Thyroid gland (tissue), 4 donors: ENCODE data around the gene CLIC1. TPM values are rescaled to one million over a fixed set of nuclear protein-coding genes. Genes with fewer than 3 reads are reported as not detected.
A peak's percentile ranks its signal among the peaks of the same experiment; 100 is the strongest.

Experiments
- DNase-seq, 2 donors: peaks; one replicate each; pipeline ENCODE4 v3.0.0-alpha.2; 2019
- H3K27ac ChIP-seq, 3 donors: fragments of 200-600 bp; sonication (generic); 1 replicate in 2 of 3; 2 replicates in 1 of 3; pipeline ENCODE4 v1.5.1; 2016 to 2019; ENCODE audit warnings: mild to moderate bottlenecking in 1 of 3, moderate library complexity in 1 of 3
- H3K27me3 ChIP-seq: fragments of 200-600 bp; sonication (generic); one replicate; pipeline ENCODE4 v1.5.1; 2019
- H3K36me3 ChIP-seq, 2 donors: fragments of 200-600 bp; sonication (generic); one replicate each; pipeline ENCODE4 v1.5.1; 2016 to 2019
- H3K4me1 ChIP-seq, 2 donors: fragments of 200-600 bp; sonication (generic); one replicate each; pipeline ENCODE4 v1.5.1; 2017 to 2019
- H3K4me3 ChIP-seq, 3 donors: fragments of 200-600 bp; sonication (generic); replicated peaks in 1 of 3; 1 replicate in 2 of 3; 2 replicates in 1 of 3; pipeline ENCODE4 v1.5.1; 2016; ENCODE audit warnings: mild to moderate bottlenecking in 1 of 3
- H3K9me3 ChIP-seq: fragments of 200-600 bp; sonication (generic); one replicate; pipeline ENCODE4 v1.5.1; 2017
- CTCF ChIP-seq, 6 experiments: fragments of 200-600 bp in 3 of 6; fragments of 450-650 bp in 3 of 6; sonication (generic) in 3 of 6; IDR thresholded peaks; one replicate each; pipeline ENCODE4 v1.5.1; 2016 to 2019; ENCODE audit warnings: antibody characterized with exemption in 6 of 6, mild to moderate bottlenecking in 2 of 6, inconsistent platforms in 1 of 6, moderate library complexity in 1 of 6
- POLR2A ChIP-seq, 2 donors: fragments of 450-650 bp; IDR thresholded peaks; one replicate each; pipeline ENCODE4 v1.6.1; 2017; ENCODE audit warnings: antibody characterized with exemption in 2 of 2, mild to moderate bottlenecking in 2 of 2, moderate library complexity in 1 of 2
- WGBS, 2 donors: methylation state at CpG; one replicate each; pipeline ENCODE4 v1.1.5; 2017; 5-methylcytosine and 5-hydroxymethylcytosine counted together
- intact Hi-C: fragments of 100-400 bp; cut with DNase I; formaldehyde crosslinking; loops from one replicate; pipeline ENCODE4 v1.15.1; 2023
- total RNA-seq, 4 donors: library from RNA; depleted of rRNA; stranded (reverse); fragments of >200 nt; gene quantifications; one replicate each; pipeline ENCODE4 v1.2.3, GENCODE V29; 2016

The CLIC1 gene
- total RNA-seq, 4 donors from 2014 or later = 222 to 314 (median 247) TPM

DNA sequence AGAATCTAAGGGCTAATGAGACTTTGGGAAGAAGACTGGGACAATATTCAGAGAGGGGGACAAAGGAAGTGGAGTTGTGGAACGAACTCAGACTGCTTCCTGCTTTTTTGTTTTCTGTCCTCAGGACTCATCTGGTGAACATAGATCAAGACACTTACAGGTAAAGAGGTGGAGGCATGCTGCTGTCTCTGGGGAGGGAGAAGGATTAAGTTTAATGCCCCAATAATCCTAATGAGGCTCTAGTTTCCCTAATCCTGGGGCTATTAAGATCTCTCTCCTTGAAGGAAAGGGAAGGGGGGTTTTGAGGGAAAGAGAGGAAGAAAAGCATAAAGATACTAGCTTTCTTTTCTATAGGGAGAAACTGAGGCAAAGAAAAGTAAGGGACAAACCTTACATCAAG is 8.1 kb upstream of the CLIC1 start:
- Histone ChIP-seq H3K36me3 (no peaks in the 10 kb centered on the region), H3K9me3 (no peaks in the 10 kb centered on the region), H3K27me3 (no peaks in the 10 kb centered on the region), H3K27ac (no peak overlapping the region), H3K4me1 (peaks cover 6 to 7% of the 10 kb centered on the region in 2 donors), H3K4me3 (no peak overlapping the region)
- DNase-seq = no peak
- WGBS, 2 donors = 57 to 63% methylated on average over 1 of the region's 1 CpG
- intact Hi-C loops = no loop called here
- TF ChIP-seq POLR2A (IDR thresholded peaks at IDR 0.05) (no peak), CTCF (IDR thresholded peaks at IDR 0.05) (no peak)

GRCh38 chr6:31742894-31743293 is 6.6 kb upstream of the CLIC1 start:
- peaks cover 7 to 18% of the 10 kb centered on the region in 2 donors for H3K4me1 ChIP-seq
- H3K4me3 ChIP-seq = no peak overlapping the region
- no peak overlapping the region for H3K27ac ChIP-seq
- no peak for DNase-seq
- H3K9me3 ChIP-seq = no peaks in the 10 kb centered on the region
- WGBS, 2 donors = 81 to 93% methylated on average over 3 of the region's 3 CpGs
- H3K27me3 ChIP-seq = no peaks in the 10 kb centered on the region
- intact Hi-C loops = no loop called here
- no peak for TF ChIP-seq CTCF (IDR thresholded peaks at IDR 0.05)
- no peak for TF ChIP-seq POLR2A (IDR thresholded peaks at IDR 0.05)
- no peaks in the 10 kb centered on the region for H3K36me3 ChIP-seq

- Histone ChIP-seq H3K36me3 (no peaks in the 10 kb centered on the region), H3K9me3 (no peaks in the 10 kb centered on the region), H3K4me1 (peaks cover 10 to 26% of the 10 kb centered on the region in 2 donors), H3K4me3 (no peak overlapping the region), H3K27ac (no peak overlapping the region), H3K27me3 (no peaks in the 10 kb centered on the region)
- DNase-seq = no peak
- TF ChIP-seq POLR2A (IDR thresholded peaks at IDR 0.05) (no peak), CTCF (IDR thresholded peaks at IDR 0.05) (no peak)
- intact Hi-C loops = no loop called here
- 93 to 96% methylated on average over 2 of the region's 2 CpGs for WGBS, 2 donors
Observed at GRCh38 chr6:31741815-31742214, 5.5 kb upstream of the CLIC1 start.

- no peaks in the 10 kb centered on the region for H3K27me3 ChIP-seq
- H3K36me3 ChIP-seq = no peaks in the 10 kb centered on the region
- peak overlapping the region in 1 of 3 donors; percentile 11 for H3K27ac ChIP-seq
- intact Hi-C loops = no loop called here
- 10 to 13% methylated on average over 29 of the region's 29 CpGs for WGBS, 2 donors
- H3K4me1 ChIP-seq = peaks cover 13 to 29% of the 10 kb centered on the region in 2 donors
- DNase-seq = peak; percentile 26 to 35
- peak overlapping the region; percentile 19 to 48 (median 33) for H3K4me3 ChIP-seq
- TF ChIP-seq POLR2A (IDR thresholded peaks at IDR 0.05) = no peak
- TF ChIP-seq CTCF (IDR thresholded peaks at IDR 0.05) = no peak
- H3K9me3 ChIP-seq = no peaks in the 10 kb centered on the region
Observed at GRCh38 chr6:31740397-31741223, 4.3 kb upstream of the CLIC1 start.
